Muscle layer of colon (tissue), 2 donors: Measurements from ENCODE around the gene STAT5A.
"Not testable (repeated sequence)": the region's sequence is repeated elsewhere in the genome, so short reads cannot be mapped to it uniquely, and the experiment has no call there.

Source experiments
- H3K27ac ChIP-seq: one replicate; pipeline ENCODE4 v1.7.0; 2013; ENCODE audit warnings: low read depth, mild to moderate bottlenecking, low read length, moderate library complexity
- H3K27me3 ChIP-seq, 2 donors: one replicate each; pipeline ENCODE4 v1.7.0; 2013; ENCODE audit warnings: low read length in 2 of 2, mild to moderate bottlenecking in 2 of 2; ENCODE audit not compliant: insufficient read depth in 2 of 2, control insufficient read depth in 1 of 2
- H3K36me3 ChIP-seq: one replicate; pipeline ENCODE4 v1.7.0; 2013; ENCODE audit warnings: mild to moderate bottlenecking, low read length; ENCODE audit not compliant: insufficient read depth
- H3K4me1 ChIP-seq: one replicate; pipeline ENCODE4 v1.7.0; 2013; ENCODE audit warnings: mild to moderate bottlenecking, low read length; ENCODE audit not compliant: insufficient read depth
- H3K4me3 ChIP-seq, 2 donors: one replicate each; pipeline ENCODE4 v1.7.0; 2013; ENCODE audit warnings: low read length in 2 of 2, low read depth in 1 of 2, mild to moderate bottlenecking in 1 of 2, moderate library complexity in 1 of 2
- H3K9ac ChIP-seq: one replicate; pipeline ENCODE4 v1.7.0; 2013; ENCODE audit warnings: low read length
- H3K9me3 ChIP-seq: one replicate; pipeline ENCODE4 v1.7.0; 2013; ENCODE audit warnings: mild to moderate bottlenecking, low read length
- donor health status: abdominal sarcoma.
- donor health status: Adenocarcinoma of cecum.

The STAT5A gene

DNA sequence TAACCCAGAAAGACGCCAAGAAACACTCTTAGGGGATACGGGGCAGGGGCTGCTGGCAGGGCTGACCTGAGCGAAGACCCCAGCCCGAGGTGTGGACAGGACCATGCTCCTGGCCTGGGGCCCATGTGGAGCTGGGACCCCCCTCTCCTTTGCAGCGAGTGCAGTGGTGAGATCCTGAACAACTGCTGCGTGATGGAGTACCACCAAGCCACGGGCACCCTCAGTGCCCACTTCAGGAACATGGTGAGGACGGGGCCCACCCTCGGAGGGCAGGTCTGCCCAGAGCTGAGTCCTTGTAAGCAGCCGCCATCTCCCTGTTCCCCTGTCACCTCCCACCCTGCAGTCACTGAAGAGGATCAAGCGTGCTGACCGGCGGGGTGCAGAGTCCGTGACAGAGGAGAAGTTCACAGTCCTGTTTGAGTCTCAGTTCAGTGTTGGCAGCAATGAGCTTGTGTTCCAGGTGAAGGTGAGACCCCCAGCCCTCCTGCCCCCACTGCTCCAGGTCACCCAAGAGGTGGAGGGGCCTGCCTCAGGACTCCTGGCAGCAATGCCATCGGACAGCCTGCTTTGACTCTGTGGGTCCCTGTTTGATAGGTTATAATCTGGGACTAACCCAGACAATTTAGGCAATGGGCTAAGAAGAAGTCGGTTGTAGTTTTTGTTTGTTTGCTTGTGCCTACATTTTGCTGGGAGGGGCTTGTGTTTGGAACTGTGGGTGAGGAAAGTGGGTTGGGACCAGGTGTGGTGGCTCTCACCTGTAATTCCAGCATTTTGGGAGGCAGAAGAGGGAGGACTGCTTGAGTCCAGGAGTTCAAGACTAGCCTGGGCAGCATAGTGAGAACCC, 16.1 kb downstream of the STAT5A start:
- Histone ChIP-seq H3K36me3 (peaks cover 45% of the 10 kb centered on the region), H3K4me3 (no peak overlapping the region), H3K27ac (no peak overlapping the region), H3K4me1 (peaks cover 2% of the 10 kb centered on the region), H3K27me3 (no peaks in the 10 kb centered on the region), H3K9ac (no peak overlapping the region), H3K9me3 (no peaks in the 10 kb centered on the region)

DNA sequence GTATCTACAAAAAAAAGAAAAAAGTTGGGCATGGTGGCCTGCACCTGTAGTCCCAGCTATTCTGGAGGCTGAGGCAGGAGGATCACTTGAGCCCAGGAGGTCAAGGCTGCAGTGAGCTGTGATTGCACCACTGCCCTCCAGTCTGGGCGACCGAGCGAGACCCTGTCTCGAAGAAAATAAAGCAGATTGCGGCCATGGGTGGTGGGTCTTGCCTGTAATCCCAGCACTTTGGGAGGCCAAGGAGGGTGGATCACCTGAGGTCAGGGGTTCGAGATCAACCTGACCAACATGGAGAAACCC, 16.7 kb downstream of the STAT5A start:
- H3K9ac ChIP-seq, H3K27me3 ChIP-seq, H3K4me1 ChIP-seq, H3K27ac ChIP-seq, H3K9me3 ChIP-seq, H3K4me3 ChIP-seq: not testable (repeated sequence)
- peaks cover 50% of the 10 kb centered on the region for H3K36me3 ChIP-seq

DNA sequence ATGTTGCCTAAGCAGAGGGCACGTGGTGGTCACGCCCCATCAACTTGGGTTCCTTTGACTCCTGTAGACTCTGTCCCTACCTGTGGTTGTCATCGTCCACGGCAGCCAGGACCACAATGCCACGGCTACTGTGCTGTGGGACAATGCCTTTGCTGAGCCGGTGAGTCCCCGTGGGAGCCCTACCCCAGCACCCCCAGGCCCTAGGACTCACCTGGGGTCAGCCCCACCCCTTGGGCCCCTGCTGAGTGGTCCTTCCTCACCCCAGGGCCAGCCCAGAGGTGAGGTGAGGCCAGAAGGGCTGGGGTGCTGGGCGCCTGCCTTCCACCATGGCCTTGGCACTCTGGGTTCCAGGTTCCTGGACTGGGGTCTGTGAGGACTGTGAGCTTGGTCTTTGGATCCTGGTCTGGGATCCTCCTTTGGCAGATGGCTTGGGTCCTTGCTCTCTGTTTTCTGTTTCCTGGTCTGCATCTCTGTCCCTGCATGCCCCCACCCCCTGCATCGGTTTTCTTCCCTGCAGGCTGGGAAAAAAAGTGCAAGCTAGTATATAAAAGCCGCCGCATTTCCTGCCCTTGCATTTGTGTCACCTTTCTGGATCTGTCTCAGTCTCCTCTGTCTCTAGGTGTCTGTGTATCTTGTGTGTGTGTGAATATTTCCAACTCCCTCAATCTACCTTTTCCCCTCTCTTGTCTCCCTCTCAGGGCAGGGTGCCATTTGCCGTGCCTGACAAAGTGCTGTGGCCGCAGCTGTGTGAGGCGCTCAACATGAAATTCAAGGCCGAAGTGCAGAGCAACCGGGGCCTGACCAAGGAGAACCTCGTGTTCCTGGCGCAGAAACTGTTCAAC, 17.5 kb downstream of the STAT5A start:
- Histone ChIP-seq H3K4me1 (peaks cover 16% of the 10 kb centered on the region), H3K9ac (no peak overlapping the region), H3K9me3 (no peaks in the 10 kb centered on the region), H3K27ac (no peak overlapping the region), H3K27me3 (no peaks in the 10 kb centered on the region), H3K4me3 (no peak overlapping the region), H3K36me3 (peaks cover 58% of the 10 kb centered on the region)

DNA sequence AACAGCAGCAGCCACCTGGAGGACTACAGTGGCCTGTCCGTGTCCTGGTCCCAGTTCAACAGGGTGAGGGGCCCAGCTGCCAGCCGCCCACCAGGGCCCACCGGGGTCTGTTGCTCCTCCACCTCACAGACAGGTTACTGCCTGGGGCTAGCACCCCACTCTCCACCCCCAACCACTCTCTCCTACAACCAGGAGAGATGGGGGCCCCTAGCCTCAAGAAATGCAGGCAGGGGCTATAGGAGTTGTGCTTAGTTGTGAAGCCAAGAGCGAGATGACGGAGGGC, 18.0 kb downstream of the STAT5A start:
- Histone ChIP-seq H3K27me3 (no peaks in the 10 kb centered on the region), H3K36me3 (peaks cover 53% of the 10 kb centered on the region)

DNA sequence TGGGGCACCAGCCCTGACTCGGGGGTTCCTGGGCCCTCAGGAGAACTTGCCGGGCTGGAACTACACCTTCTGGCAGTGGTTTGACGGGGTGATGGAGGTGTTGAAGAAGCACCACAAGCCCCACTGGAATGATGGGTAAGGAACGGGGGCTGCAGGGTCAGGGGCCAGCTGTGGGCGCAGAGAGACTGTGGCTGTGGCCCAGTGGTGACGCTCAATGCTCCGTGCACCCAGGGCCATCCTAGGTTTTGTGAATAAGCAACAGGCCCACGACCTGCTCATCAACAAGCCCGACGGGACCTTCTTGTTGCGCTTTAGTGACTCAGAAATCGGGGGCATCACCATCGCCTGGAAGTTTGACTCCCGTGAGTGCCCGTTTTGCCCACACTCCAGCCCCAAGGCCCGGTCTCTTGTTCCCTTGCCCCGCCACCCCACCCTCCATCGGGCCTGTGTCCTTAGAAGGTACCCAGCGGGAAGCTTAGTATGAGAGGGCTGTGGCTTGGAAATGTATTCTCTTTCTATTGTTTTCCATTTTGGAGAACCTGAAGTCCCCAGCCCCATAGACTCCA, 19.1 kb downstream of the STAT5A start:
- no peak overlapping the region for H3K9ac ChIP-seq
- no peak overlapping the region for H3K4me3 ChIP-seq
- peaks cover 43% of the 10 kb centered on the region for H3K36me3 ChIP-seq
- H3K27ac ChIP-seq = no peak overlapping the region
- H3K4me1 ChIP-seq = peaks cover 30% of the 10 kb centered on the region
- no peaks in the 10 kb centered on the region for H3K27me3 ChIP-seq
- H3K9me3 ChIP-seq = no peaks in the 10 kb centered on the region

More for the DNA sequence above, 18.0 kb downstream of the STAT5A start:
- no peak overlapping the region for H3K4me3 ChIP-seq
- H3K4me1 ChIP-seq = peaks cover 21% of the 10 kb centered on the region
- H3K9me3 ChIP-seq = no peaks in the 10 kb centered on the region
- H3K9ac ChIP-seq = no peak overlapping the region
- no peak overlapping the region for H3K27ac ChIP-seq

DNA sequence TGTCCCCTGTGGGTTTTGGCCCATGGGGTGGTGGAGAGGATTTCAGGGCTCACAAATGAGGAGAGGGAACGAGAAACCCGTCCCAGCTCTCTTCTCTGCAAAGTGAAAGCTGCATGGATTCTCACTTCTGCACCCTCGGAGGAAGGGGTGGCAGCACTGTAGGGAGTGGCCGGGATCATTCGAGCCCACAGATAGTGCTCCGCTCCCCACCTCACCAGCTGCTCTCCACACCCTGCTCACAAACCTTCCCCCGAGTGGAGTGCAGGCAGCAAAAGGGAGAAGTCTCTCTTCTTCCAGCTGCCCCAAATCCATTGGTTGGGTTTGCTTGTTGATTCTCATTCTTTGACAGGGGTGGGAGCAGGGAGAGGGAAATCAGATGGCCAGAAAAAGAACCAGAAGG, 20.1 kb downstream of the STAT5A start:
- no peak overlapping the region for H3K27ac ChIP-seq
- H3K4me1 ChIP-seq = peaks cover 30% of the 10 kb centered on the region
- H3K9me3 ChIP-seq = no peaks in the 10 kb centered on the region
- no peak overlapping the region for H3K4me3 ChIP-seq
- H3K36me3 ChIP-seq = peaks cover 43% of the 10 kb centered on the region
- H3K9ac ChIP-seq = no peak overlapping the region
- no peaks in the 10 kb centered on the region for H3K27me3 ChIP-seq

DNA sequence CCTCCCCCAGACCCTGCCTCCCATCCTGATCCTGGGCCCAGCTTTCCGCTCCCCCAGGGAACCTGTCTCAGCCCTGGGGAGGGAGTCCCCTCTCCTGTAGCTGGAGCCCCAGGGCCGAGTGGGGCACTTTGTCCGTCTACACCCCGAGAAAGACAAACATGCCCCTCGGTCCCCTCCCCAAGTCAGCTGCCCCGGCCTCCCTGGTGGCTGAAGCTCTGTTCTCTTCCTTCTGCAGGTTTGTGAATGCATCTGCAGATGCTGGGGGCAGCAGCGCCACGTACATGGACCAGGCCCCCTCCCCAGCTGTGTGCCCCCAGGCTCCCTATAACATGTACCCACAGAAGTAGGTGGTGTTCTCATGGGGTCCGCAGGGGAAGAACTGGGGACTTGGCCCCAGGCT, 20.8 kb downstream of the STAT5A start:
- Histone ChIP-seq H3K27ac (peak overlapping the region; percentile 70), H3K36me3 (peaks cover 50% of the 10 kb centered on the region), H3K9me3 (no peaks in the 10 kb centered on the region), H3K4me3 (no peak overlapping the region), H3K9ac (no peak overlapping the region), H3K27me3 (no peaks in the 10 kb centered on the region), H3K4me1 (peaks cover 30% of the 10 kb centered on the region)

DNA sequence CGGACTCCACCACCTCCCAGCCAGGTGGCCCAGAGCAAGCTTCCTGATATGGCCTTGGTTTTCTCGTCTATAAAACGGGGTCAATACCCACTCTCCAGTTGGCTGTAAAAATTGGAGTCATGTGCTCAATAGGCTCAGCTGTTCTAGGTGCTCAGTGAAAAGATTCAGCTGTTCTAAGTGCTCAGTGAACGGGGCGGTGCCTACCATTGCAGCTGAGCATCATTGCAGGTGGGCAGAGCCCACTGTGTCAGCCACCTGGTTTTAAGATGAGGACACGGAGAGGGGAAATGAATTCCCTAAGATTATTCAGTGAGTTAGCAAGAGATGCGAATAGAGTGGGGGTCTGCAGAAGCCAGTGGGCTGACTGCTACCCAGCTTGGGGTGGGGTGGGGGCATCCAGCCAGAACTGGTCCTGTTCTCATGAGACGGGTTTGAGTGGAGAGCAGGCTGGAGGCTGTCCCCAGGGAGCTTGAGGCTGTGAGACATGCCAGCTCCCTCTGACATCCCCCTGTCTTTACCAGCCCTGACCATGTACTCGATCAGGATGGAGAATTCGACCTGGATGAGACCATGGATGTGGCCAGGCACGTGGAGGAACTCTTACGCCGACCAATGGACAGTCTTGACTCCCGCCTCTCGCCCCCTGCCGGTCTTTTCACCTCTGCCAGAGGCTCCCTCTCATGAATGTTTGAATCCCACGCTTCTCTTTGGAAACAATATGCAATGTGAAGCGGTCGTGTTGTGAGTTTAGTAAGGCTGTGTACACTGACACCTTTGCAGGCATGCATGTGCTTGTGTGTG, 21.9 kb downstream of the STAT5A start:
- peaks cover 58% of the 10 kb centered on the region for H3K36me3 ChIP-seq
- peaks cover 30% of the 10 kb centered on the region for H3K4me1 ChIP-seq
- no peaks in the 10 kb centered on the region for H3K9me3 ChIP-seq
- H3K27me3 ChIP-seq = no peaks in the 10 kb centered on the region
- peak overlapping the region; percentile 92 for H3K27ac ChIP-seq
- no peak overlapping the region for H3K4me3 ChIP-seq
- H3K9ac ChIP-seq = no peak overlapping the region

DNA sequence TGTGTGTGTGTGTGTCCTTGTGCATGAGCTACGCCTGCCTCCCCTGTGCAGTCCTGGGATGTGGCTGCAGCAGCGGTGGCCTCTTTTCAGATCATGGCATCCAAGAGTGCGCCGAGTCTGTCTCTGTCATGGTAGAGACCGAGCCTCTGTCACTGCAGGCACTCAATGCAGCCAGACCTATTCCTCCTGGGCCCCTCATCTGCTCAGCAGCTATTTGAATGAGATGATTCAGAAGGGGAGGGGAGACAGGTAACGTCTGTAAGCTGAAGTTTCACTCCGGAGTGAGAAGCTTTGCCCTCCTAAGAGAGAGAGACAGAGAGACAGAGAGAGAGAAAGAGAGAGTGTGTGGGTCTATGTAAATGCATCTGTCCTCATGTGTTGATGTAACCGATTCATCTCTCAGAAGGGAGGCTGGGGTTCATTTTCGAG, 22.5 kb downstream of the STAT5A start:
- H3K27me3 ChIP-seq = no peaks in the 10 kb centered on the region
- peak overlapping the region; percentile 40 for H3K9ac ChIP-seq
- H3K36me3 ChIP-seq = peaks cover 64% of the 10 kb centered on the region
- peak overlapping the region in 1 of 2 donors; percentile 13 for H3K4me3 ChIP-seq
- no peaks in the 10 kb centered on the region for H3K9me3 ChIP-seq
- H3K4me1 ChIP-seq = peaks cover 30% of the 10 kb centered on the region
- peak overlapping the region; percentile 92 for H3K27ac ChIP-seq

DNA sequence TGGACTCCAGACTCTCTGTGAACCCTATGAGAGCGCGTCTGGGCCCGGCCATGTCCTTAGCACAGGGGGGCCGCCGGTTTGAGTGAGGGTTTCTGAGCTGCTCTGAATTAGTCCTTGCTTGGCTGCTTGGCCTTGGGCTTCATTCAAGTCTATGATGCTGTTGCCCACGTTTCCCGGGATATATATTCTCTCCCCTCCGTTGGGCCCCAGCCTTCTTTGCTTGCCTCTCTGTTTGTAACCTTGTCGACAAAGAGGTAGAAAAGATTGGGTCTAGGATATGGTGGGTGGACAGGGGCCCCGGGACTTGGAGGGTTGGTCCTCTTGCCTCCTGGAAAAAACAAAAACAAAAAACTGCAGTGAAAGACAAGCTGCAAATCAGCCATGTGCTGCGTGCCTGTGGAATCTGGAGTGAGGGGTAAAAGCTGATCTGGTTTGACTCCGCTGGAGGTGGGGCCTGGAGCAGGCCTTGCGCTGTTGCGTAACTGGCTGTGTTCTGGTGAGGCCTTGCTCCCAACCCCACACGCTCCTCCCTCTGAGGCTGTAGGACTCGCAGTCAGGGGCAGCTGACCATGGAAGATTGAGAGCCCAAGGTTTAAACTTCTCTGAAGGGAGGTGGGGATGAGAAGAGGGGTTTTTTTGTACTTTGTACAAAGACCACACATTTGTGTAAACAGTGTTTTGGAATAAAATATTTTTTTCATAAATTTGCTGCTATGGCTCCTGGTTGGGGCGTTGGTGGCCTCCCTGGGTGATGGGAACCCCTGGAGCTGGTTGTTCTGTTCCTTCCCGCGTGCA, 23.1 kb downstream of the STAT5A start:
- Histone ChIP-seq H3K36me3 (peaks cover 68% of the 10 kb centered on the region), H3K4me1 (peaks cover 30% of the 10 kb centered on the region), H3K9me3 (no peaks in the 10 kb centered on the region), H3K4me3 (peak overlapping the region in 1 of 2 donors; percentile 53), H3K27me3 (no peaks in the 10 kb centered on the region), H3K27ac (peak overlapping the region; percentile 92), H3K9ac (peak overlapping the region; percentile 74)

DNA sequence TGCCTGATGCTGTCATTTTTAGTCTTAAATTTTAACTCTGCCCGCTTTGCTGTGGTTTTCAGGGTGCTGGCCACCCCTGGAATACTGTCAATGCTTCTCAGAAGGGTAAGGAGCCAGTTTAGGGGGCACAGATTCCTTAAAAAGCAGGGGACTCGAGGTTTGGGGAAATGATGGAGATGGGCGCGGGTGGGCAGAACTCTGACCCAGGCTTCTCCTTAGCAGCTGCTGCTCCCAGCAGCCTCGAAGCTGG, 23.7 kb downstream of the STAT5A start:
- H3K27ac ChIP-seq = peak overlapping the region; percentile 92
- peak overlapping the region; percentile 74 for H3K9ac ChIP-seq
- no peaks in the 10 kb centered on the region for H3K27me3 ChIP-seq
- H3K4me3 ChIP-seq = peak overlapping the region; percentile 20 to 53
- no peaks in the 10 kb centered on the region for H3K9me3 ChIP-seq
- H3K36me3 ChIP-seq = peaks cover 70% of the 10 kb centered on the region
- H3K4me1 ChIP-seq = peaks cover 30% of the 10 kb centered on the region
